ENCODE results near the gene PHB1. TPM values are rescaled to one million over a fixed set of nuclear protein-coding genes. Genes with fewer than 3 reads are reported as not detected.

Gene PHB1
- polyA plus RNA-seq, 1 of the 3 experiments (the other 2 are of a cell fraction): 379 TPM

DNA sequence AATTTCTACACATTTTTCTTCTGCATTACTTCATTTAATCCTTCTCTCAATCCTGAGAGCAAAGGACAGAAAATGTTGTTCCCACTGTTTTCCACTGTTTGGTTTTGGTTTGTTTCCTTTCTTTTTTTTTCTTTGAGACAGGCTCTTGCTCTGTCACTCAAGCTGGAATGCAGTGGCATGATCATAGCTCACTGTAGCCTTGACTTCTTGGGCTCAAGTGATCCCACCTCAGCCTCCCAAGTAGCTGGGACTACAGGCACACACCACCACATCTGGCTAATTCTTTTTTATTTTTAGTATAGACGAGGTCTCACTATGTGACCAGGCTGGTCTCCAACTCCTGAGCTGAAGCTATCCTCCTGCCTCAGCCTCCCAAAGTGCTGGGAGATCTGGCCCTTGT is 45.6 kb downstream of the PHB1 start:
- POLR2A ChIA-PET: no interaction called here
- Histone ChIP-seq H3K9ac (no peak overlapping the region), H3K4me3 (ENCODE audit: low read depth in 2 of 2, low read length in 1 of 2) (no peak overlapping the region), H3K9me3 (no peaks in the 10 kb centered on the region), H3K9me2 (no peaks in the 10 kb centered on the region), H3K36me3 (replicated peaks in 1 of 2; ENCODE audit: control insufficient read depth in 1 of 2, insufficient read depth in 2 of 2, low read length in 1 of 2) (no peaks in the 10 kb centered on the region), H3K4me2 (no peak overlapping the region), H4K20me1 (ENCODE audit: insufficient read depth) (no peaks in the 10 kb centered on the region), H2AFZ (ENCODE audit: low read depth) (no peak overlapping the region), H3K27ac (ENCODE audit: low read depth in 2 of 2, low read length in 1 of 2) (no peak overlapping the region), H3K27me3 (ENCODE audit: insufficient read depth) (no peaks in the 10 kb centered on the region), H3K79me2 (ENCODE audit: insufficient read depth) (no peaks in the 10 kb centered on the region), H3F3A (replicated peaks; ENCODE audit: insufficient read depth) (peaks cover 8% of the 10 kb centered on the region), H3K4me1 (ENCODE audit: control insufficient read depth in 1 of 2, insufficient read depth in 2 of 2, low read depth in 1 of 2, low read length in 1 of 2) (peaks cover 0 to 2% of the 10 kb centered on the region in 2 experiments; a peak in 1 of 4 replicates)
- WGBS (ENCODE audit: low lambda C conversion rate): 36% methylated on average over 1 of the region's 1 CpG
- no peak for DNase-seq
- CTCF ChIA-PET: interaction anchor here (0.6 to 2.8 kb wide), 20 partner anchors 8 to 196 kb away, joined by 3 to 21 read pairs (median 6); no protein-coding TSS in a partner anchor
- TF ChIP-seq ELF1 (IDR thresholded peaks at IDR 0.05) (no peak), FOXM1 (IDR thresholded peaks at IDR 0.05; ENCODE audit: low read depth) (no peak), RAD21 (IDR thresholded peaks at IDR 0.05; ENCODE audit: low read length) (no peak), MXI1 (IDR thresholded peaks at IDR 0.05; ENCODE audit: low read depth, low read length) (no peak), SIN3A (IDR thresholded peaks at IDR 0.05; ENCODE audit: borderline replicate concordance, low read depth, low read length) (no peak), POLR2AphosphoS5 (IDR thresholded peaks at IDR 0.05; ENCODE audit: low read depth, low read length) (no peak), SMC3 (IDR thresholded peaks at IDR 0.05; ENCODE audit: low read depth, low read length) (no peak), EP300 (IDR thresholded peaks at IDR 0.05; ENCODE audit: borderline replicate concordance in 1 of 2, low read depth in 1 of 2, low read length in 1 of 2) (no peak), MEF2A (IDR thresholded peaks at IDR 0.05; ENCODE audit: borderline replicate concordance, low read depth) (no peak), RCOR1 (IDR thresholded peaks at IDR 0.05; ENCODE audit: low read length) (no peak), CHD2 (IDR thresholded peaks at IDR 0.05; ENCODE audit: low read length, partially characterized antibody) (no peak), RXRA (IDR thresholded peaks at IDR 0.05; ENCODE audit: borderline replicate concordance, low read depth) (no peak), NFIC (IDR thresholded peaks at IDR 0.05; ENCODE audit: borderline replicate concordance) (no peak), GATA2 (CRISPR knock-in tag; IDR thresholded peaks at IDR 0.05) (no peak), TEAD4 (IDR thresholded peaks at IDR 0.05; ENCODE audit: borderline replicate concordance, insufficient read depth) (no peak), MAX (IDR thresholded peaks at IDR 0.05; ENCODE audit: low read depth) (no peak), TCF12 (IDR thresholded peaks at IDR 0.05) (no peak), GABPA (IDR thresholded peaks at IDR 0.05; ENCODE audit: low read depth) (no peak)
- TF ChIP-seq, protein P1, sequence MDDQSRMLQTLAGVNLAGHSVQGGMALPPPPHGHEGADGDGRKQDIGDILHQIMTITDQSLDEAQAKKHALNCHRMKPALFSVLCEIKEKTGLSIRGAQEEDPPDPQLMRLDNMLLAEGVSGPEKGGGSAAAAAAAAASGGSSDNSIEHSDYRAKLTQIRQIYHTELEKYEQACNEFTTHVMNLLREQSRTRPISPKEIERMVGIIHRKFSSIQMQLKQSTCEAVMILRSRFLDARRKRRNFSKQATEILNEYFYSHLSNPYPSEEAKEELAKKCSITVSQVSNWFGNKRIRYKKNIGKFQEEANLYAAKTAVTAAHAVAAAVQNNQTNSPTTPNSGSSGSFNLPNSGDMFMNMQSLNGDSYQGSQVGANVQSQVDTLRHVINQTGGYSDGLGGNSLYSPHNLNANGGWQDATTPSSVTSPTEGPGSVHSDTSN (IDR thresholded peaks at IDR 0.05): no peak
- TF ChIP-seq, protein P2, sequence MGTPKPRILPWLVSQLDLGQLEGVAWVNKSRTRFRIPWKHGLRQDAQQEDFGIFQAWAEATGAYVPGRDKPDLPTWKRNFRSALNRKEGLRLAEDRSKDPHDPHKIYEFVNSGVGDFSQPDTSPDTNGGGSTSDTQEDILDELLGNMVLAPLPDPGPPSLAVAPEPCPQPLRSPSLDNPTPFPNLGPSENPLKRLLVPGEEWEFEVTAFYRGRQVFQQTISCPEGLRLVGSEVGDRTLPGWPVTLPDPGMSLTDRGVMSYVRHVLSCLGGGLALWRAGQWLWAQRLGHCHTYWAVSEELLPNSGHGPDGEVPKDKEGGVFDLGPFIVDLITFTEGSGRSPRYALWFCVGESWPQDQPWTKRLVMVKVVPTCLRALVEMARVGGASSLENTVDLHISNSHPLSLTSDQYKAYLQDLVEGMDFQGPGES (IDR thresholded peaks at IDR 0.05; ENCODE audit: low read depth, low read length): no peak

All from SK-N-SH (cell line).